Neural cell (in vitro differentiated cells): ENCODE results near the gene LNX1. TPM values are rescaled to one million over a fixed set of nuclear protein-coding genes. Genes with fewer than 3 reads are reported as not detected.

Experiments used
- H2AFZ ChIP-seq: fragments of 200-600, 300-800 bp; sonication (generic), shearing (Covaris generic); 2 replicates; pipeline ENCODE4 v1.6.0; 2014; ENCODE audit warnings: low read depth, mild to moderate bottlenecking, antibody characterized with exemption, low read length, moderate library complexity
- H3F3A ChIP-seq: fragments of 200-600 bp; shearing (Covaris generic); 2 replicates; pipeline ENCODE4 v1.6.1; 2016; ENCODE audit warnings: mild to moderate bottlenecking, moderate library complexity, mixed read lengths, antibody characterized with exemption, low read length; ENCODE audit not compliant: insufficient read depth, poor library complexity, severe bottlenecking
- H3K27ac ChIP-seq: fragments of 200-600, 300-800 bp; sonication (generic), shearing (Covaris generic); 2 replicates; pipeline ENCODE4 v1.5.1; 2014; ENCODE audit warnings: mild to moderate bottlenecking, low read length, moderate library complexity
- H3K27me3 ChIP-seq: fragments of 300-800, 200-600 bp; sonication (generic), shearing (Covaris generic); 2 replicates; pipeline ENCODE4 v1.6.0; 2014; ENCODE audit warnings: mild to moderate bottlenecking, low read depth, low read length, moderate library complexity; ENCODE audit not compliant: insufficient read depth
- H3K36me3 ChIP-seq: fragments of 300-800, 200-600 bp; sonication (generic), shearing (Covaris generic); 2 replicates; pipeline ENCODE4 v1.5.1; 2014; ENCODE audit warnings: mild to moderate bottlenecking, antibody characterized with exemption, low read length, moderate library complexity; ENCODE audit not compliant: insufficient read depth
- H3K4me2 ChIP-seq: fragments of 300-800, 200-600 bp; sonication (generic), shearing (Covaris generic); 2 replicates; pipeline ENCODE4 v1.6.0; 2014; ENCODE audit warnings: mild to moderate bottlenecking, low read length
- H3K4me3 ChIP-seq: fragments of 300-800, 200-600 bp; sonication (generic), shearing (Covaris generic); 2 replicates; pipeline ENCODE4 v1.5.1; 2014; ENCODE audit warnings: mild to moderate bottlenecking, low read length, moderate library complexity
- H3K79me2 ChIP-seq: fragments of 200-600 bp; shearing (Covaris generic); replicated peaks from 2 replicates; pipeline ENCODE4 v1.6.0; 2014; ENCODE audit warnings: mild to moderate bottlenecking, low read length, moderate library complexity; ENCODE audit not compliant: insufficient read depth
- H3K9ac ChIP-seq: fragments of 300-800, 200-600 bp; sonication (generic), shearing (Covaris generic); 2 replicates; pipeline ENCODE4 v1.6.1; 2016; ENCODE audit warnings: mild to moderate bottlenecking, low read length, mixed read lengths
- H3K9me2 ChIP-seq: fragments of 200-600 bp; shearing (Covaris generic); 2 replicates; pipeline ENCODE4 v1.6.1; 2016; ENCODE audit warnings: mild to moderate bottlenecking, low read length, mixed read lengths; ENCODE audit not compliant: insufficient read depth
- H3K9me3 ChIP-seq: fragments of 200-600, 300-800 bp; sonication (generic), shearing (Covaris generic); 2 replicates; pipeline ENCODE4 v1.6.1; 2016; ENCODE audit warnings: mild to moderate bottlenecking, mixed run types, low read length, moderate library complexity, mixed read lengths
- H4K20me1 ChIP-seq: fragments of 200-600 bp; shearing (Covaris generic); 2 replicates; pipeline ENCODE4 v1.6.1; 2016; ENCODE audit warnings: mild to moderate bottlenecking, mixed run types; ENCODE audit not compliant: insufficient read depth
- CTCF ChIP-seq: fragments of 450-650 bp; IDR thresholded peaks from 2 replicates; pipeline ENCODE4 v1.5.1; 2014; ENCODE audit warnings: antibody characterized with exemption, mild to moderate bottlenecking, moderate library complexity; ENCODE audit not compliant: poor library complexity, severe bottlenecking
- EP300 ChIP-seq: fragments of 450-650 bp; conservative IDR thresholded peaks from 2 replicates; pipeline ENCODE4 v1.6.1; 2014; ENCODE audit warnings: antibody characterized with exemption, mild to moderate bottlenecking, moderate library complexity; ENCODE audit not compliant: poor library complexity, severe bottlenecking
- EZH2 ChIP-seq: fragments of 200-600, 300-800 bp; shearing (Covaris generic), sonication (generic); IDR thresholded peaks from 2 replicates; pipeline ENCODE4 v1.6.1; 2014; ENCODE audit warnings: antibody characterized with exemption, low read length, borderline replicate concordance, mild to moderate bottlenecking; ENCODE audit not compliant: insufficient read depth, poor library complexity, severe bottlenecking
- MXI1 ChIP-seq: fragments of 450-650 bp; conservative IDR thresholded peaks from 2 replicates; pipeline ENCODE4 v1.6.1; 2014; ENCODE audit warnings: antibody characterized with exemption, mild to moderate bottlenecking; ENCODE audit not compliant: poor library complexity, severe bottlenecking
- POLR2AphosphoS5 ChIP-seq: IDR thresholded peaks from 2 replicates; pipeline ENCODE4 v1.6.1; 2012
- RAD21 ChIP-seq: fragments of 450-650 bp; conservative IDR thresholded peaks from 2 replicates; pipeline ENCODE4 v1.6.1; 2014; ENCODE audit warnings: antibody characterized with exemption, mild to moderate bottlenecking, moderate library complexity
- REST ChIP-seq: IDR thresholded peaks from 2 replicates; pipeline ENCODE4 v1.6.1; 2012; ENCODE audit warnings: borderline replicate concordance
- SMC3 ChIP-seq: fragments of 450-650 bp; conservative IDR thresholded peaks from 2 replicates; pipeline ENCODE4 v1.6.1; 2014; ENCODE audit warnings: antibody characterized with exemption, mild to moderate bottlenecking, moderate library complexity; ENCODE audit not compliant: poor library complexity
- TAF1 ChIP-seq: IDR thresholded peaks from 2 replicates; pipeline ENCODE4 v1.6.1; 2012; ENCODE audit warnings: low read depth
- polyA plus RNA-seq: library from polyadenylated mRNA; depleted of rRNA; stranded (reverse); fragments of >200 nt; gene quantifications from 2 replicates; pipeline ENCODE4 v1.2.3, GENCODE V29; 2014

The LNX1 gene
- polyA plus RNA-seq, 1 donor from 2014 or later = 3.4 TPM

GRCh38 chr4:53547983-53548382 lies 43.3 kb downstream of the LNX1 start:
- Histone ChIP-seq H2AFZ (no peak overlapping the region), H3K4me2 (no peak overlapping the region)

GRCh38 chr4:53545942-53546581 lies 45.2 kb downstream of the LNX1 start:
- Histone ChIP-seq H3K9ac (no peak overlapping the region), H2AFZ (no peak overlapping the region), H3K9me3 (no peaks in the 10 kb centered on the region), H3K27me3 (no peaks in the 10 kb centered on the region), H3K4me2 (no peak overlapping the region), H3F3A (no peaks in the 10 kb centered on the region), H3K79me2 (no peaks in the 10 kb centered on the region), H4K20me1 (no peaks in the 10 kb centered on the region), H3K9me2 (no peaks in the 10 kb centered on the region), H3K36me3 (no peaks in the 10 kb centered on the region), H3K27ac (no peak overlapping the region), H3K4me3 (no peak overlapping the region)
- TF ChIP-seq EZH2 = no peak
- no peak for TF ChIP-seq SMC3
- no peak for TF ChIP-seq CTCF
- no peak for TF ChIP-seq MXI1
- TF ChIP-seq TAF1 = no peak
- no peak for TF ChIP-seq POLR2AphosphoS5
- TF ChIP-seq EP300 = no peak

More at GRCh38 chr4:53547983-53548382, 43.3 kb downstream of the LNX1 start:
- Histone ChIP-seq H3K4me3 (no peak overlapping the region), H3F3A (no peaks in the 10 kb centered on the region), H4K20me1 (no peaks in the 10 kb centered on the region), H3K9ac (no peak overlapping the region), H3K9me2 (no peaks in the 10 kb centered on the region), H3K27ac (no peak overlapping the region), H3K27me3 (no peaks in the 10 kb centered on the region), H3K79me2 (no peaks in the 10 kb centered on the region), H3K36me3 (no peaks in the 10 kb centered on the region), H3K9me3 (no peaks in the 10 kb centered on the region)
- no peak for TF ChIP-seq RAD21
- no peak for TF ChIP-seq EP300
- no peak for TF ChIP-seq MXI1
- no peak for TF ChIP-seq SMC3
- TF ChIP-seq POLR2AphosphoS5 = no peak
- TF ChIP-seq CTCF = no peak
- no peak for TF ChIP-seq REST
- TF ChIP-seq TAF1 = no peak
- TF ChIP-seq EZH2 = no peak
